GM13976 (cell line): ENCODE measurements around the gene TSPOAP1.
A peak's percentile ranks its signal among the peaks of the same experiment; 100 is the strongest.

Experiments
- DNase-seq: peaks from one replicate; pipeline ENCODE4 v3.0.0; 2012; ENCODE audit warnings: low spot score
- CTCF ChIP-seq: IDR thresholded peaks from 2 replicates; pipeline ENCODE4 v1.5.1; 2012; ENCODE audit warnings: borderline replicate concordance, mild to moderate bottlenecking; ENCODE audit not compliant: insufficient read depth; ENCODE audit errors: extremely low read depth, missing control alignments, control extremely low read depth
- in situ Hi-C: fragments of 300-500 bp; cut with MboI; formaldehyde crosslinking; loops from one replicate; pipeline ENCODE4 v1.12.0; 2022; ENCODE audit warnings: low sequenced_read_pairs, mixed read lengths, inconsistent platforms; ENCODE audit not compliant: unreplicated experiment

Gene TSPOAP1, protein sequence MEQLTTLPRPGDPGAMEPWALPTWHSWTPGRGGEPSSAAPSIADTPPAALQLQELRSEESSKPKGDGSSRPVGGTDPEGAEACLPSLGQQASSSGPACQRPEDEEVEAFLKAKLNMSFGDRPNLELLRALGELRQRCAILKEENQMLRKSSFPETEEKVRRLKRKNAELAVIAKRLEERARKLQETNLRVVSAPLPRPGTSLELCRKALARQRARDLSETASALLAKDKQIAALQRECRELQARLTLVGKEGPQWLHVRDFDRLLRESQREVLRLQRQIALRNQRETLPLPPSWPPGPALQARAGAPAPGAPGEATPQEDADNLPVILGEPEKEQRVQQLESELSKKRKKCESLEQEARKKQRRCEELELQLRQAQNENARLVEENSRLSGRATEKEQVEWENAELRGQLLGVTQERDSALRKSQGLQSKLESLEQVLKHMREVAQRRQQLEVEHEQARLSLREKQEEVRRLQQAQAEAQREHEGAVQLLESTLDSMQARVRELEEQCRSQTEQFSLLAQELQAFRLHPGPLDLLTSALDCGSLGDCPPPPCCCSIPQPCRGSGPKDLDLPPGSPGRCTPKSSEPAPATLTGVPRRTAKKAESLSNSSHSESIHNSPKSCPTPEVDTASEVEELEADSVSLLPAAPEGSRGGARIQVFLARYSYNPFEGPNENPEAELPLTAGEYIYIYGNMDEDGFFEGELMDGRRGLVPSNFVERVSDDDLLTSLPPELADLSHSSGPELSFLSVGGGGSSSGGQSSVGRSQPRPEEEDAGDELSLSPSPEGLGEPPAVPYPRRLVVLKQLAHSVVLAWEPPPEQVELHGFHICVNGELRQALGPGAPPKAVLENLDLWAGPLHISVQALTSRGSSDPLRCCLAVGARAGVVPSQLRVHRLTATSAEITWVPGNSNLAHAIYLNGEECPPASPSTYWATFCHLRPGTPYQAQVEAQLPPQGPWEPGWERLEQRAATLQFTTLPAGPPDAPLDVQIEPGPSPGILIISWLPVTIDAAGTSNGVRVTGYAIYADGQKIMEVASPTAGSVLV (N-terminal part only)

GRCh38 chr17:58328195-58329034 is at the start of gene TSPOAP1:
Gene TSPOAP1 (minus strand): TSS chr17:58328795. CDS start chr17:58327920, 875 bp downstream.
- DNase-seq: peak; percentile 82
- TF ChIP-seq CTCF: no peak
- in situ Hi-C loops: no loop called here

DNA sequence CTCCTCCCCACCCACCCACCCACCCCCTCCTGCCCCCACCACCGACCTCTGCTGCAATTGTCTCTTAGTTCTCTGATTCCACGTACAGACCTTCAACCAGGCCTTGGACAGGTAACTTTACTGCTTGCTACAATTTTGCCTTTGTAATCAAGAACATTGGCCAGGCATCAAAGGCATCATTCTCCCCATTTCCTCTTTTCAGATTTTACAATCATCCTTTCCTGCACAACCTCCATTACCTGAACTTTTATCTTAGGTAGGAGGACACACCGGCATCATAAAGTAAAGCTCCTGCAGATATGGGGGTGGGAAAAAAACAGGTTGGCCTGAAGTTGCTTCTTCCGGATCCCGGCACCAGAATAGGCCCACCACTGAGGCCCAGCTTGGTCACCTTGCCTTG is 49.1 kb upstream of the TSPOAP1 start:
- DNase-seq: no peak
- in situ Hi-C loops: no loop called here
- no peak for TF ChIP-seq CTCF

DNA sequence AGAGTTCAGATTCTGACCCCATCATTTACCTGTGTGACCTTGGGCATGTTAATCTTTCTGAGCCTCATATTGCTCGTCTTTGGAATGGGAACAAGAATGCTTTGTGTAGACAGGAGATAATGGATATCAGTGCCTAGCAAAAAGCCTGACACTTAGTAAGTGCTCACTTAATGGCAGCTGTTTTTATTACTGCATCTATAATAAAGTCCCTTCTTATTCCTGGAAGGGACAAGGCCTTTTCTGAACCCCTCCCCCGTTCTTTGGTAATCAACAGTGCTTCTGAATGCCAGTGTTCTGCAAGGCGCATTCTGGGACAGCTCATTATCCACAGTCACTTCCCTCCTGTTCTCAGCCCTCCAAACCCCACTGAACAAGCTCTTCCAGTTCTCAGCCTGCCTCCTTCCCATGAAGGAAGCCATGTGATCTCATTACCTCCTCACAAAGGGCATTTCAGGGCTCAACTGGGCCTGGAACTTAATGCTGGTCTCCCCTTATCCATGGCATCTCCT is 48.6 kb upstream of the TSPOAP1 start:
- no peak for TF ChIP-seq CTCF
- DNase-seq: no peak

DNA sequence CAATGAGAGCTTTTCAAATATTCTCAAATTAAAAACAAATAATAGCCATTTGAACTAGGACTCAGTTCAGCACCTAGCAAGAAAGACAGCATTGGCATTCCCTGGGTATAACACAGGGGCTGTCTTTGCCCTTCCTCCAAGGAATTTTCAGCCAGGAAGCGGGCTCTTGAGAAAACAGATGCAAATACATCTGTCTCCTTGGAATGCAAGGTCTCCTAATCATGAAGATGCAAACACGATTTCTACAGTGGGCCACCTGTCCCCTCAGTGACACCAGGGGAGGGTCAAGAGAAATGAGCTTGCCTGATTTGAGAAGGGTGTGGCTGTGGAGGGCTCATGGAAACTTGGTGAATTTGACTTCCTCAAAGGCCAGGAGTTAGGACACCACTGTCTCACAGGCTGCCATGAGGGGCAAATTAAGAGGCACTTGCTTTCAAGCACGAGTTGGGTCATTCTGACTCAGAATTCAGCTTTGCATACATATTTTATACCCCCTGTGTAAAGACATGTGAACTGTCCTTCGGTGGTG is 47.9 kb upstream of the TSPOAP1 start:
- no peak for DNase-seq
- in situ Hi-C loops: no loop called here
- TF ChIP-seq CTCF: no peak

More for the DNA sequence above, 48.6 kb upstream of the TSPOAP1 start:
- in situ Hi-C loops: no loop called here

GRCh38 chr17:58375811-58376210 is 47.2 kb upstream of the TSPOAP1 start:
- DNase-seq: no peak

More at GRCh38 chr17:58375811-58376210, 47.2 kb upstream of the TSPOAP1 start:
- in situ Hi-C loops: no loop called here
- no peak for TF ChIP-seq CTCF
